Cortex of kidney (tissue), 1 donor: ENCODE data around the gene GRK5.

Experiments
- DNase-seq: peaks from one replicate; lab custom pipeline; 2025; lab: John Stamatoyannopoulos, UW

The GRK5 gene

DNA sequence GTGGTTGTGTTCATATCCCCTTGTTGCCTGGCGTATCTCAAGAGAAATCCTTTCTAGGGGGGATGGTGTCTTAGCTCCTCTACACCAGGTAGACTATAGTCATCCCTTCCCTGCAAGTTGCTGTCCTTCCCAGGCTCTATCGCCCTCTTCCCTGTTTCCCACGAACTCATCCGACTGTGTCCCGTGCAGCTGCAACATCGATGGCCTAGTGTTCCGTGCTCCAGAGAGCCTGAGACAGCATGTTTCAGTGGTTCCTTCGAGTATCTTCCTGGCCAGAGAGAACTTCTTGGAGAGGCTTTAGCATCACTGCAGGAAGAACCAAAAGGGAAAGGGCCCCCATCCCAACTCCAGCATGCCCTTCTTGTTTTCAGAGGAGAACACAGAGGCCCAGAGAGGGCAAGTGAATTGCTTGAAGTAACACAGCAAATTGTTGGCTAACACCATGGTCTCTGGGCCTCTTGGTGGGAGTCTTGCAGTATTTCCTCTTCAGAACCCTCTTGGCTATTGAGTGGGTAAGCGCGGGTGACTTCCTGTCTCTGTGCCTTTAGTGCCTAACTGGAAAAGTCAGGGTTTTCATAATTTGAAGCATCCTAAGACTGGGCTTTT, 172.2 kb downstream of the GRK5 start:
- DNase-seq = no peak

- no peak for DNase-seq
Observed at GRCh38 chr10:119383174-119383856, 175.9 kb downstream of the GRK5 start.

DNA sequence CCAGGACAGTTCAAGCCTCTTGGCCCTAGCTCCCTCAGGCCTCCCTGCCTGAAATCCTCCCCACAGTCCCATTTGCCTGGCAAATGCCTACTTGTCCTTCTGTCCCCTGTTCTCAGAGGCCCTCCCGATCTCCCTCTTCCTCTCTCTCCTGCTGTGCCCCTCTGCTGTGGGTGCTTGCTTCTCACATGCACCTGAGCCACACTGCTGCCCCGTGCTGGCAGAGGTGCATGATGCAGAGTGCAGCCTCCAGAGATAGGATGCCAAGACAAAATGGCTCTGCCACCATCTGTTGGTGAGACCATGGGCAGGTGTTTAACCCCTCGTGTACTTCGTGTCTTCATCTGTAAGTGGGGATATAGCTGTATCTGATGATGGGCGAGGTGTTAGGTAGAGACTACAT, 176.8 kb downstream of the GRK5 start:
- DNase-seq = no peak

- no peak for DNase-seq
Observed at GRCh38 chr10:119386666-119387065, 179.3 kb downstream of the GRK5 start.

GRCh38 chr10:119388849-119389345, 181.5 kb downstream of the GRK5 start:
- DNase-seq = no peak

DNA sequence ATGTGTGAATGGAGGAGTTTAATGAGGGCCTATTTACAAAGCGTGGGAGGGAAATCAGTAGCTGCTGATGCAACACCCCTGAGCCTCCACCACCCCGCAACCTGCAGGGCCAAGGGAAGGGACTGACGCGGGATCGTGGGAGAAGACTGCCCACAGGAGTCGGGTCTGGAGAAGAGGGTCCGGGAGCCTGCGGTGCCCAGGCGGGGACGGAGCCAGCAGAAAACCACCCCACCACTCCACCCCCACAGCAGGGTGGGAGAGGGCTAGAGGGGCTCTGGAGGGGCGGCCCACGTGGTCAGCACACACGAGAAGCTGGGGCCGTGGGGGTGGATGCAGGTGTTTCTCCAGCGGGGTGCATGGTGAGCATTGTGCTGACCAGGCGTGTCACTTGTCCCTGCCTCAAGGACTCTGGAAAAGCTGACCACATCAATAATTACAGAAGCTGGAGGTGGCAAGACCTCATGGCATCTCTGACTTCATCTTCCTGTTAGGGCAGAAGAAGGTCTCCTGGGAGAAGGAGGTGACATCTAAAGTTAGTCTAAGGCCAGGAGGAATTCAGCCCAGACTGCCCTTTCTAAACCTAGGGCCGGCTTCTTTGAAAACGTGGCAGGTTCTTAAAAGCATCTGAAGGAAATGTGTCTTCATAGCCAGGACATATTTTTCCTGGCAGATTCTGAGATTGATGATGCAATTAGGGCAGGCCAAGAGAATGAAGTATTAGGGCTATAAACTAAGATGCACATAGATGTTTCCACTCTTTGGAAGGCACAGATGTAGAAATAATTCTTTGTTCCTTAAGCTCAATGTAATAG, 184.3 kb downstream of the GRK5 start:
- DNase-seq = no peak

DNA sequence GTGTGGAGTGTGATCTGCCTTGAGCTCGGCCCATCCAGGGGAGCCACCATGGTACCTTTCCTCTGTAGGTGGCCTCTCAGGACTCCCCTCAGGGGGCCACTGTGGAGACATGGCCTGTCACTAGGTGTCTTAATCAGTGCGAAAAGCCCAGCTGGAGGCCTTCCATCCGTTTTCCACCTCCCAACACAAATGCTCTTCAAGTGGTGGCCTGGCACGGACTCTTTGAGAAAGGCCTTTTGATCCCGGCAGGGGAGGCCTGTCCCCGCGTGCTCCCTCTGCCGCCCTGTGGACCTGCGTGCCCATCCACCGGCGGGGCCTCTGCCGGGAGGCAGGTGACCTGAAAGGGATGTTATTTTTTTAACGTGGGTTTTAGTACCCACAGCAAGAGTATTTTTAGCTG, 185.6 kb downstream of the GRK5 start:
- DNase-seq = no peak

DNA sequence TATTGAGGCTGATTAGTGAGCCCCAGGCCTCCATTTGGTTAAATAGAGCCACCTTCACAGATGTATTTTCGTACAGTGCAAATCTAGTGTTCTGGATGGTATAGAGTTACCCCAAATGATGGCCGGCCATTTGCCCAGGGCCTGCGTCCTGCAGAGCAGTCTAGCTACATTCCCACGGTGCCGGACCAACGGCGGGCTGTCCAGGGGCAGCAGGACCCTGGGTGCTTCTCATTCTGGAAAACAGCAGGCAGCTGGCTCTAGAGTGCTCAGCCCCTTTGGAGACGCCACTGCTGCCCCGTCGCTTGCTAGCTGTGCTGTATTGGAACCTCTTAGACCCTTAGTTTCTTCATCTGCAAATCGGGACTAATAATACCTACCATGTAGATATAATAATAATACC, 186.1 kb downstream of the GRK5 start:
- DNase-seq = no peak

GRCh38 chr10:119393845-119394244, 186.5 kb downstream of the GRK5 start:
- no peak for DNase-seq

DNA sequence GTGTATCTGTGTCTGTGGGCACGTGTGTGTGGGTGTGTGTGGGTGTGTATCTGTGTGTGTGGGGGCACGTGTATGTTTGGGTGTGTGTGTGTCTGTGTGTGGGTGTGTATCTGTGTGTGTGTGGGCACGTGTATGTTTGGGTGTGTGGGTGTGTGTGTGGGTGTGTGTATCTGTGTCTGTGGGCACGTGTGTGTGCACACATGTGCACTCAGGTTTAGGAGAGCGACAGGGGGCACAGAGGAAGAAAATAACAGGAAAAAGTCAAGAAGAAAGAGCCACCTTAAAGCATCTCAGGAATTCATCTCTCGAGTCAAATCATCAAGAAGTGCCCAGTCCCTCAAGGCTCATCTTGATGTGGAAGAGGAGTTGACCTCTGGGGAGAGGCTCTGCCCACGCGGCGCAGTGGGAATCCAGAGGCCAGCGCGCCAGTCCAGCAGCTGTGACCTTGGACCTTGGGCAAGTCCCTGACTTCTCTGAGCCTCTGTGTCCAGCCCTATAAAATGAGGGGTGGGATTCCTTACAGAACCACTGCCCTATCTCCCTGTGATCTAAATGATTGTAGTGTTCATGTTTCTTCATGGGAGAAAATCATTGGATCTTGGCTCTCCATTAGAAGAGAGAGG, 187.4 kb downstream of the GRK5 start:
- no peak for DNase-seq

- no peak for DNase-seq
Observed at GRCh38 chr10:119395280-119396007, 188.1 kb downstream of the GRK5 start.

DNA sequence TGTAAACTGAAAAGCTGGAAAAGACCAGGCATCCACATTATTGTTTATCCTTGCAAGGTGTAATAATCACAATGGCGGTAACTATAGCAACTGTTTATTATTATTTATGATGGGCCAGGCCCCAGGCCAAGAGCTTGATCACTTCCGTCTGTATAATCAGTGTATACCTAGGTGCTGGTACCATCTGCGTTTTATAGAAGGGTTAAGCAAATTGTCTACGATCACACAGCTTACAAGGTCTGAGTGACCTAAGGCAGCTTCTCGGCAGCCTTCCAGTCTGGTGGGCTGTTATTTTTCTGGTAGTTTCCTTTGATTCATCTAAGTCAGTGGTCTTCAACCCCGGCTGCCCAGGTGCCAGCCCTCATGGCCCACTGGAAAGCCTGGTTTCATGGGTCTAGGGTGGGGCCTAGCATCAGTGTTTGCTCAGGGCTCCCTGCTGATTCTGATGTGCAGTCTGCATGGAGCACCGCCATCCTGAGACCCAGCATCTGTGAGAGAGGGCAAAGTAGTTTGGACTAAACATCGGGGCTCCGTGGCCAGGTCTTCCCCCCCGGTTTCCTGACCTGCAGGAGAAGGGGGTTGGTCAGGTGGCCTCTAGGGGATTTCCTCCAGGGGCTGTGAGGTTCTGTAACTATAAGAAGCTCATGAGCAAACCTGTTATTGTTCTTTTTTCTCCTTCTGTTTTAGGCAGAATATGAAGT, 188.8 kb downstream of the GRK5 start:
- no peak for DNase-seq

GRCh38 chr10:119396709-119397071, 189.3 kb downstream of the GRK5 start:
- DNase-seq = no peak

DNA sequence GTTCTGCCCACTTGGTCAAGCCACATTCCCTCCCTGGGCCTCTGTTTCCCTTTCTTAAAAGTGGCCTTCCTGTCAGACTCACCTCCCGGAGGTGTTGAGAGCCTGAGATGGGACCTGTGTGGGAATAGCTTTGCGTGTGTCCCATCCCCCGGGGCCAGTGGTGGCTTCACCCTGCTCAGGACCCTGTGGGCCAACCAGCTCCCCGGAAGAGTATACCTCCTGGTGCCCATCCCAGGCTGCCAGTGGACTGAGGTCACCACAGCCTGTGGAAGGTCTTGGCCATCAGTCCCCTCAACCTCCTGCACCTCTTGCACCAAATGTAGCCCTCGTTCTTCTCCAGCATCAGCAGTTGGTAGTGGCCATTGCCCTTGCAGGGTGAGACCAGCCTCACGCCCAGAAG, 190.0 kb downstream of the GRK5 start:
- DNase-seq = no peak

DNA sequence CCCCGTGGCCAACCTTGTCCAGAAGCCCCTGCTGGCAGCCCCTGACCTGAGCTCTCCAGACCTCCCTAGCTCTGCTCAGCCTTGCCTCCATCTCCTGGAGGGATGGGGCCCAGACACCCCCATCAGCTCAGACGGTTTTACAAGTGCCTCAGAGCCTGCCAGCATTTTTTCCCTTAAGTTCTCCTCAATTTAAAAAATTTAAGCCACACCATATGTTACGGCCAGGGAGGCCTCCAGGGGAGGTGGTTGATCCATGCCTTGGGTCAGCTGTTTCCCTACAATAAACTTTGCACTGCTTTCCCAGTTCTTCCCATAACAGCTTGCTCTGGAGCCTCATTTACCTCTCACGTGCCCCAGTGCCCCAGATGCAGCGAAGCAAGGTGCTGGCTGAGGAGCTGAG, 191.6 kb downstream of the GRK5 start:
- DNase-seq = no peak

DNA sequence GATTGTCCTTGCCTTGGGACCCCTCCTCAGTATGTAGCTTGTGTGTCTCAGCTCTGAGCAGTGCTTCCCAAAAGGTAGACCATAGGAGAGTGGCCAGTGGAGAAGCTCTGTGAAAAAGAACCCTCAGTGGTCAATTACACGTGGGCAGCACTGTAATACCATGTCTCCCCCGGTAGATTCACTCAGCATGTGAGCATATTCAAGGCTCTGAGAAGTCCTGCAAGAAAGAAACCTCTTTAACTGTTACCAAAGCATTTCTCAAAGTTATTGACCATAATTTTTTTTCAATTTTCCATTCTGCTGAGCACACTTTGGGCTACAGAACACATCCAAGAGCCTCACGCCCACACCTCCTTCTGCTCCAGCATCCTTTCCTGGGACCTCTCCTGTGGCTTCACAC, 192.1 kb downstream of the GRK5 start:
- DNase-seq = no peak

DNA sequence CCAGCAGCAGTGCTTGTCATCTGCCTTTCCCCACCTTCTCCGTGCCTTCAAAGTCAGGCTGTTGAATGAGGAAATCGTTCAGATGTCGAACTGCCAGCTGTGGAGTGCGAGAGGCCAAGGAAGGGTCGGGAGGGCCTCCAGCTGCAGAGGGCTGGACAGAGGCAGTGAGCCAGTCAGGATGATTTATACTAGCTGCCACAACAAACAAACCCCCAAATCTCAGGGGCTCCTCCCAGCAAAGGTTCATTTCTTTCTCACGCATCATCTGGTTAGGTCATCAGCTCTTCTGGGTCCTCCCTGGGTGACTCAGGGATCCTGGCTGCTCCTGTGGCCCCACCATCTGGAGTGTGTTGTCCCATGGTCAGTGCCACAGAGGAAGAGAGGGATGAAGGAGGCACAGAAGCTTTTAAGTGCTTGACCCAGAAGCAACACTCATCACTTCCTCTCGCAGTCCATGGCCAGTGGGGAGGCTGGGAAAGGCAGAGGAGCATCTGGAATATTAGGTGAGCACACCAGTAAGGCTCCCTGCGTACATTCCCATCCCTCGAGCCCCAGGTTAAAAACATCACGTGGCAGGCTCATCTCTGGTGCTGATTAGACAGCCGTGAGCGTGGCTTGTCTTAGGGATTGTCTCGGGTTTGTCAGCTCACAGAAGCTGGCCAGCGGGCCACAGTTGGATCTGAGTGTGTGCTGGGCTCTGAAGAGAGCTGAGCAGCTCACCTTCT, 194.5 kb downstream of the GRK5 start:
- no peak for DNase-seq

- no peak for DNase-seq
Observed at GRCh38 chr10:119403921-119404320, 196.6 kb downstream of the GRK5 start.

DNA sequence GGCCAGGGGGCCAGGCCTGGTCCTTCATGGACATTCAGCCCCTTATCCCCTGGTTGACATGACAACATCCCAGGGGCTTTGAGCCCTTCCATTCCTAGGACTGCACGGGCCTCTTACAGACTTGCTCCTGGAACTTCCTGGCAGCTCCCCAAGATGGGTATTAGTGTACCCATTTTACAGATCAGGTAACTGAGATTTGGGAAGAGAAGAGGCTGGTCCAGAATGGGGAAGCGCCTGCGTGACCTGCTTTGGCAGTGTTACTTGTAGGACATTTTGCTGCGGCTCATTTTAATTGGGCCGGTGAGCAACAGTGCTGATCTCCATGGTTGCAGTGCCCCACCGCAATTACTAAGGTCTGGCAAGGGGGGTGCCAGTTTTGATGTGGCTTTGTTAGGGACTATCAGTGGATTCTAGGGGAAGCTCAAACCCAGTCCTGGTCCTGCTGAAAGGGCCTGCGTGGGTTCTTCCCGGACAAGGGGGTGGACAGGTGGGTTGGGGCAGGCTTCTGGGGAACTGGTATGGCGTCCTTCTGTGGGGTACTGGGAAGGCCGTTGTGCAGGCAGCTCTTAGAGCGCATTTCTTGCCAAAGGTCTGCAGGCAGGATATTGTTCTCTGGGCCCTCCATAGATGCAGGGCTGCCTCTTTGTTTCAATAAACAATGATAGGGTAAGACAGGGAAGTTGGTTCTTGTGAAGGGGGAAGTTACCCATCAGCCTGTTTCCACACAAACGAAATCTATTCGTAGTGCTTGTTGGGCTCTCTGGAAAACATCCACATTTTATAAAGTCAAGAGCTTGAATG, 197.5 kb downstream of the GRK5 start:
- no peak for DNase-seq

DNA sequence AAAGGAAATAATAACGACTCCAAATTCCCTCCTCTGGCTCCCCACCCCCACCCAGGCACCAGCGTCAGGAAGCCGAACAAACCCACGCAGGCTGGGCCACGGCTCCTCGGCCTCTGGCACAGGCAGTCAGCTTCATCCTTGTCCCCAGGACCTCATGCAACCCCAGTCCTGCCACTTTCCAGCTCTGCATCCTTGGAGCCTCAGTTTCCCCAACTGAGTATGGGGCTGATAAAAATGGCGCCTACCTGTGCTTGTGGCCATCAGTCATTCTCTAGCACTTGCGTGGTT, 198.1 kb downstream of the GRK5 start:
- DNase-seq = no peak
